GM21619 (cell line): Measurements from ENCODE around the gene TSPAN8.
"Not testable (repeated sequence)": the region's sequence is repeated elsewhere in the genome, so short reads cannot be mapped to it uniquely, and the experiment has no call there.

ENCODE experiments used
- ATAC-seq: cut with Tn5 transposase; IDR thresholded peaks from one replicate; pipeline ENCODE4 v1.9.1; 2021; ENCODE audit not compliant: unreplicated experiment

Gene TSPAN8

GRCh38 chr12:71129364-71129763, 28.4 kb downstream of the TSPAN8 start:
- ATAC-seq, result no peak

GRCh38 chr12:71128191-71128788, 29.5 kb downstream of the TSPAN8 start:
- no peak for ATAC-seq

DNA sequence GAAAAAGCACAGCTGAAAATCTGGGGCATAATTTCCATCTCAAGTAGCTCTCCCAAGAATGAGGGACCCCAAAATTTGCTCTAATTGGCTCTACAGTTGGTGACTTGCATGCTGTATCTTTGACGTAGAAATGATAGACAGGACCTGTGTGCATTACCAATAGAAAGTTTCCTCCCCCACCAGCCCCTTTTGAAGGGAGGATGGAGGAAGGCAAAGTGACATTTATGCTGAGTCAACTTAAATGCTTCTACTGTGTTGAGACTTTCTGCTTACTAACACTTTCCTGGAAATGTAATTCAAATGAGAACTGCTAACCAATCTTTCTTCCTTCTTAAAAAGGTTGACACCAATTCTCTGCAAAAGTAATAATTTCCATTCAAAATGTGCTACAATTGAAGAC, 31.9 kb downstream of the TSPAN8 start:
- ATAC-seq, result no peak

DNA sequence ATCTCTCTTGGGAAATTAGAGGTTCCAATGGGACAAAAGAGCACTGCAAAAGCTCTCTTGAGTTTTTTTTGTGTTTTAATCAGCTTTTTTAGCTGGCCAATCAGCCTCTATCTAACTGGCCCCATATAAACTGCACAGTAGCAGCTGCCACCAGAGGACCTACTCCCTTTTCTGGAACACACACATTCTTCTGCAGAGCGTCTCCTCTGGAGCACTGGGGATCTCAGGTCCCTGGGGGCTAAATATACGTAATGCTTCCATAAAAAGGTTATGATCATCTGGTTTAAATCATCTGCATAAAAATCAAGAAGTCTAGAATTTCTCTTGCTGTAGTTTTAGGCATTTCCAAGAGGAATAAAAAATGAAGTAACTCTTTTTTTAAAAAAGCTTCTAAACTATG, 32.3 kb downstream of the TSPAN8 start:
- ATAC-seq, result no peak

DNA sequence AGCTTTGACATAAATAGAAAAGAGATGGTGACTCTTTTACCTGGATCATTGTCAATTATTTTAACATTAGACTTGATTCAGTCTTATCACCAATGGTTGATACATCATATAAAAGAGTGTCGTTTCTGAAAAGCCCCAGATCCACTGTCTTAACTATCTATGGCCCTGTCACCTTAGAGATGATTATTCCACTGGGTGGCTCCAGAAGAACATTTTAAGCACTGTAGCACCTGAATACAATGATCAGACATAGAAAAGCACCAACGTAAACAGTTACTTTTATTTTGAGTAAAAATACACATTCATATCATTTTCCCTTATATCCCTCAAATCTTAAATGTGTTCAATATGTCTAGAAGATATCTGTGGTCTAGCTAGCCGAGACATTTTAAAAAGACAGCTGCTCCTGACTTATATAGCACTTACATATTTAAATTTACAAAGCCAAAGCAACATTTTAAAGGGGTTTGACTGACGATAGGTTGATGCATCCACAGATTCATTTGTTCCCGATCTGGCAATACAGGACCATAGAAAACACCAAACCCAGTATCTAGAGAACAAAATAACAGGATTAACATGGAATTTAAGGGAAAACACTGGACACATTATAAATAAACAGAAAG, 32.9 kb downstream of the TSPAN8 start:
- ATAC-seq, result no peak

GRCh38 chr12:71113148-71113547, 44.7 kb downstream of the TSPAN8 start:
- not testable (repeated sequence) for ATAC-seq

DNA sequence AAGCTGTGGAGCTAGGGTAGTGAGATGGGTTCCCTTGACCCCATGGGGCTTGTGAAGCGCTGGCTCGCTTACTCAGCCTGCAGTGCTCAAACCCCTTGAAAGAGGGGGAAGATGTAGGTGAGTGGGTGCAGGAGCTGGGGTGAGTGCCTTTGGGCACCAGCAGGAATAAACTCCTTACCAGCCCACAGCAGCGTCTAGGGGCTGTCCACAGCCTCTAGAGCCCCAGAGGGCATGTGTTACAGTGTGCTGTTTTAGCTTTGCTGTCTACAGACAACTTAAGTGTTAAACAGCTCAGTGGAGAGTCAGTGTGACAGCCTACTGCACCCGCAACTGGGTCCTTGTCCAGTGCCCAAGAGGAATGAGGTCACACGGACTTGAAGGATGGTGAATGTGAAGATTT, 48.0 kb downstream of the TSPAN8 start:
- ATAC-seq, result no peak

DNA sequence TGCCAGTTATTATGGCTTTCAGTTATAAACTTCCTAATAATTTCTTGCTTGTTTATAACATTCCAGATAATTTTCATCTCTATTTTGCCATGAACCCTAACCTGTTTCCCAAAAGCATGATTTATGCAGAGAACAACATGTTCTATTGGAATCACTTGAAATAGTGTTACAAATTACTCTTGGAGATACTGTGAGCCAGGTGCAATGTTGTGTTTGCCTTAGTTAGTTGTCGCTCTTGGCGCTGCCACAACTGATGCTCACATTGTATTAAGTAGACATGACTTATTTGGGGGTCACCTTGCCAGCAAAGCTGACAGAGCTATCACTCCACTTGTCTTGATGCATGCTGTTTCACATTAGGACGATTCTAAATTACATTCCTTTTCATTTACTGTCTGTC, 49.4 kb downstream of the TSPAN8 start:
- no peak for ATAC-seq

GRCh38 chr12:71107936-71108335, 49.9 kb downstream of the TSPAN8 start:
- no peak for ATAC-seq

- ATAC-seq, result no peak
These were observed 51.8 kb downstream of the TSPAN8 start for GRCh38 chr12:71105956-71106355.

- ATAC-seq, result no peak
These were observed 65.5 kb downstream of the TSPAN8 start for GRCh38 chr12:71092290-71092689.

- no peak for ATAC-seq
These were observed 66.8 kb downstream of the TSPAN8 start for GRCh38 chr12:71090971-71091370.

DNA sequence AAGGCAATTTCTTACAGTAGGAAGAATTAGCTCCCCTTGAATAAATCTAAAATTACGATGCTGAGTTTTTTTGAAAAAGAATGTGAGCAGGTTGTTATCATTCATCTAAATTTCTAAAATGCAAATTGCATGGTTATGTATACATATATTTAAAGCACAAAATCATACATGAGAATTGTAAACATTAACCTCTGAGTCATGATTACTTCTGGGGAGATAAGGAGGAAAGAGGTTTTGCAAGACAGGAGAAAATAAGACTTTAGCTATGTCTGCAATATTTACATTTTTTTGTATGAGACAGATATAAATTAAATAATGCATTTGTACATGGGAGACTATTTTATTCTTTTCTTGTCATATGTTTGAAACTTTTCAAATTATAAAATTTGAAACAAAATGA, 72.2 kb downstream of the TSPAN8 start:
- ATAC-seq, result no peak

DNA sequence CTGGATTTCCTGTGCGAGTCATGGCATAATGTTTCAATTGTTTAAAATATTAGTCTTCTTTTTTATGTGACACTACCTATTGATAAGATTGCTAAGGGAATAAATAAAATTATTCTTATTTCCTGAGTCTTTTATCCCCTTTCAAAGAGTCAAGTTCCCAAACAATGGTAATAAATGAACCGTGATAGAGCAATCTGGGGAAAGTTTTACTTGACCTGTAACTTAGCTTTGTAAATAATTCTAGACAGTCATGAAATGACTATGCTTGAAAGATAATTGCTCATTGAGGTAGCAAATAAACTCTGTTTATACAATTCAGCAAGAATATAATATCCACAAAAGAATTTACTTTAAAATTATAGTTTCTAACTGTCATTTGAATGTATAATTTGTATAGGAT, 82.1 kb downstream of the TSPAN8 start:
- ATAC-seq, result no peak
